Keratinocyte (primary cell): Measurements from ENCODE around the gene KRI1.

Source experiments
- EZH2 ChIP-seq: IDR thresholded peaks from one replicate; pipeline ENCODE4 v1.6.1; 2012; ENCODE audit warnings: inconsistent platforms, mild to moderate bottlenecking, low read length, moderate library complexity
- TF ChIP-seq, protein P1 (sequence below), 3 experiments: IDR thresholded peaks in 1 of 3; conservative IDR thresholded peaks in 1 of 3; optimal IDR thresholded peaks in 1 of 3; 2 replicates in 2 of 3; 3 replicates in 1 of 3; pipeline versions ENCODE3 to v1.5.1; 2011; ENCODE audit warnings: low read length in 3 of 3, mild to moderate bottlenecking in 3 of 3, moderate library complexity in 2 of 3, control low read depth in 1 of 3, inconsistent platforms in 1 of 3; ENCODE audit not compliant: insufficient read depth in 2 of 3; ENCODE audit errors: extremely low read depth in 1 of 3

DNA sequence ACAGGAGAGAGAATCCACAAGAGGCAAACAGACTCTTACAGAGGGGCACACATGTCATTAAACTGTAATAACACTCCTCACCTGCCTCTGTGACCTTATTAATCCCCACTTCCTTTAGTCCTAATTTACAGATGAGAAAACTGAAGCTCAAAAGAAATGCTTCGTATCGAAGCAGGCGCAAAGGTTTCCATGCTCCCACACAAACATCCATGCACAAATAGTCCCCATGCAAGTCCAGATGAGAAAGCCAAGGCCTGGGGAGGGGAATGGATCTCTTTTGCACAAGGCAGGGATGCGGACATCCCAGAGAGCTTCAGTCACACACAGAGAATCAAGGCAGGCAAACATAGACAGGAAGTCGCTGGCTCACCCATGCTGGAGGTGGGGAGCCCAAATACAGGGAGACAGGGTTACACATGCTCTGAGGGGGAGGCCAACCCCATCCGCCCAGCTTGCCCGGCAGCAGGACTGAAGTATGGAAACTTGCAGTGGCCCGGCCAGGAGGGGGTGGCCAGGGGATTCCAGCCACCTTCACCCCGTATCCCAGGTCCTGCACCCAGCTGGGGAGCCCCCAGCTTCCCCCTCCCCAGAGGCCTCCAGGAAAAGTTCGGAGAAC, 49.0 kb downstream of the KRI1 start:
- TF ChIP-seq, protein P1, sequence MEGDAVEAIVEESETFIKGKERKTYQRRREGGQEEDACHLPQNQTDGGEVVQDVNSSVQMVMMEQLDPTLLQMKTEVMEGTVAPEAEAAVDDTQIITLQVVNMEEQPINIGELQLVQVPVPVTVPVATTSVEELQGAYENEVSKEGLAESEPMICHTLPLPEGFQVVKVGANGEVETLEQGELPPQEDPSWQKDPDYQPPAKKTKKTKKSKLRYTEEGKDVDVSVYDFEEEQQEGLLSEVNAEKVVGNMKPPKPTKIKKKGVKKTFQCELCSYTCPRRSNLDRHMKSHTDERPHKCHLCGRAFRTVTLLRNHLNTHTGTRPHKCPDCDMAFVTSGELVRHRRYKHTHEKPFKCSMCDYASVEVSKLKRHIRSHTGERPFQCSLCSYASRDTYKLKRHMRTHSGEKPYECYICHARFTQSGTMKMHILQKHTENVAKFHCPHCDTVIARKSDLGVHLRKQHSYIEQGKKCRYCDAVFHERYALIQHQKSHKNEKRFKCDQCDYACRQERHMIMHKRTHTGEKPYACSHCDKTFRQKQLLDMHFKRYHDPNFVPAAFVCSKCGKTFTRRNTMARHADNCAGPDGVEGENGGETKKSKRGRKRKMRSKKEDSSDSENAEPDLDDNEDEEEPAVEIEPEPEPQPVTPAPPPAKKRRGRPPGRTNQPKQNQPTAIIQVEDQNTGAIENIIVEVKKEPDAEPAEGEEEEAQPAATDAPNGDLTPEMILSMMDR (optimal IDR thresholded peaks at IDR 0.05 in 1 of 3, IDR thresholded peaks at IDR 0.05 in 1 of 3, conservative IDR thresholded peaks at IDR 0.05 in 1 of 3; ENCODE audit: extremely low read depth in 1 of 3, insufficient read depth in 2 of 3, low read length in 3 of 3), result no peak
- no peak for TF ChIP-seq EZH2
